ENCODE data around the gene GDA.

Gene GDA

GRCh38 chr9:72168075-72168474 lies 18.8 kb downstream of the GDA start:
- peaks cover 7% of the 10 kb centered on the region for H3K4me1 ChIP-seq (ENCODE audit: control insufficient read depth, insufficient read depth, low read length)
- WGBS, 2 experiments = 86 to 89% methylated on average over 5 of the region's 5 CpGs

GRCh38 chr9:72169178-72169577 lies 19.9 kb downstream of the GDA start:
- no peaks in the 10 kb centered on the region for H3K36me3 ChIP-seq (ENCODE audit: control insufficient read depth, insufficient read depth, low read length)
- no peaks in the 10 kb centered on the region for H3K27me3 ChIP-seq (ENCODE audit: control insufficient read depth, insufficient read depth, low read length, poor library complexity, severe bottlenecking)
- no peaks in the 10 kb centered on the region for H3K9me3 ChIP-seq (ENCODE audit: control insufficient read depth, low read length)
- no peak overlapping the region for H3K27ac ChIP-seq (ENCODE audit: insufficient read depth, low read depth, low read length, poor library complexity, severe bottlenecking)
- H3K4me1 ChIP-seq (ENCODE audit: control insufficient read depth, insufficient read depth, low read length) = peaks cover 7% of the 10 kb centered on the region
- no peak overlapping the region for H3K4me3 ChIP-seq (ENCODE audit: insufficient read depth, low read depth, low read length)

More at GRCh38 chr9:72168075-72168474, 18.8 kb downstream of the GDA start:
- H3K27me3 ChIP-seq (ENCODE audit: control insufficient read depth, insufficient read depth, low read length, poor library complexity, severe bottlenecking) = no peaks in the 10 kb centered on the region
- no peaks in the 10 kb centered on the region for H3K9me3 ChIP-seq (ENCODE audit: control insufficient read depth, low read length)
- no peaks in the 10 kb centered on the region for H3K36me3 ChIP-seq (ENCODE audit: control insufficient read depth, insufficient read depth, low read length)
- no peak overlapping the region for H3K27ac ChIP-seq (ENCODE audit: insufficient read depth, low read depth, low read length, poor library complexity, severe bottlenecking)
- no peak overlapping the region for H3K4me3 ChIP-seq (ENCODE audit: insufficient read depth, low read depth, low read length)

DNA sequence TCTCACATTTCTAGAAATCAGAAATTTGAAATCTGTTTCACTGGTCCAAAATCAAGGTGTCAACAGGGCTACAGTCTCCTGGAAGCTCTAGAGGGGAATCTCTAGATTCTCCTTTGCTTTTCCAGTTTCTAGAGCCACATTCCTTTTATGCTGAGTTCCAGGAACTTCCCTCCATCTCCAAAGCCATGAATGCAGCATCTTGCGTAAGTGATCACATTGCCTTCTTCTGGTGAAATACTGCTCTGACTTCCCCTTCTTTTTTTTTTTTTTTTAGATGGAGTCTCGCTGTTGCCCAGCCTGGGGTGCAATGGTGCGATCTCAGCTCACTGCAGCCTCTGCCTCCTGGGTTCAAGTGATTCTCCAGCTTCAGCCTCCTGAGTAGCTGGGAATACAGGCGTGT lies 23.8 kb downstream of the GDA start:
- Histone ChIP-seq H3K9me3 (ENCODE audit: control insufficient read depth, low read length) (no peaks in the 10 kb centered on the region), H3K36me3 (ENCODE audit: control insufficient read depth, insufficient read depth, low read length) (no peaks in the 10 kb centered on the region), H3K4me3 (ENCODE audit: insufficient read depth, low read depth, low read length) (no peak overlapping the region), H3K27me3 (ENCODE audit: control insufficient read depth, insufficient read depth, low read length, poor library complexity, severe bottlenecking) (no peaks in the 10 kb centered on the region), H3K4me1 (ENCODE audit: control insufficient read depth, insufficient read depth, low read length) (peaks cover 7% of the 10 kb centered on the region), H3K27ac (ENCODE audit: insufficient read depth, low read depth, low read length, poor library complexity, severe bottlenecking) (no peak overlapping the region)
- 91 to 96% methylated on average over 4 of the region's 4 CpGs for WGBS, 2 experiments

GRCh38 chr9:72185561-72185960 lies 36.3 kb downstream of the GDA start:
- Histone ChIP-seq H3K9me3 (ENCODE audit: control insufficient read depth, low read length) (no peaks in the 10 kb centered on the region), H3K27me3 (ENCODE audit: control insufficient read depth, insufficient read depth, low read length, poor library complexity, severe bottlenecking) (no peaks in the 10 kb centered on the region), H3K27ac (ENCODE audit: insufficient read depth, low read depth, low read length, poor library complexity, severe bottlenecking) (no peak overlapping the region), H3K4me3 (ENCODE audit: insufficient read depth, low read depth, low read length) (no peak overlapping the region), H3K36me3 (ENCODE audit: control insufficient read depth, insufficient read depth, low read length) (no peaks in the 10 kb centered on the region), H3K4me1 (ENCODE audit: control insufficient read depth, insufficient read depth, low read length) (no peaks in the 10 kb centered on the region)
- 100% methylated on average over 2 of the region's 2 CpGs for WGBS, 2 experiments

DNA sequence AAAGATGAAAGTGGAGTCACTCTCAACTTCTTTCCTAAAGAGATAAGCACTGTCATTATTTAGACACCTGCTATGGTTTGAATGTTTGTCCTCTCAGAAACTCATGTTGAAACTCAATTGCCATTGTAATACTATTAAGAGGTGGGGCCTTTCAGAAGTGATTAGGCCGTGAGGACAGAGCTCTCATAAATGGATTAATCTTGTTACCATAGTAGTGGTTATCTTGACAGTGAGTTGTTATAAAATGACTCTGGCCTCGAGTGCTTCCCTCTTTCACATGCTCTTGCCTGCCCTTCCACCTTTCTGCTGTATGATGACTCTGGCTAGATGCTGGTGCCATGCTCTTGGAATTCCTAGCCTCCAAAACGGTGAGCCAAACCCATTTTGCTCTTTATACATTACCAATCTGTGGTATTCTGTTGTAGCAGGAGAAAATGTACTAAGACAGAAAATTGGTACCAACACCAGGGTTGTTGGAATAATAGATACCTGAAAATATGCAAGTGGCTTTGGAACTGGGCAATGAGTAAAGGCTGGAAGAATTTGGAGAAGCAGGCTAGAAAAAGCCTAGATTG lies 38.0 kb downstream of the GDA start:
- no peaks in the 10 kb centered on the region for H3K36me3 ChIP-seq (ENCODE audit: control insufficient read depth, insufficient read depth, low read length)

GRCh38 chr9:72188232-72188631 lies 39.0 kb downstream of the GDA start:
- WGBS, 2 experiments = 43 to 62% methylated on average over 1 of the region's 1 CpG

More for the DNA sequence above, 38.0 kb downstream of the GDA start:
- Histone ChIP-seq H3K4me1 (ENCODE audit: control insufficient read depth, insufficient read depth, low read length) (no peaks in the 10 kb centered on the region), H3K27ac (ENCODE audit: insufficient read depth, low read depth, low read length, poor library complexity, severe bottlenecking) (no peak overlapping the region), H3K9me3 (ENCODE audit: control insufficient read depth, low read length) (no peaks in the 10 kb centered on the region), H3K4me3 (ENCODE audit: insufficient read depth, low read depth, low read length) (no peak overlapping the region), H3K27me3 (ENCODE audit: control insufficient read depth, insufficient read depth, low read length, poor library complexity, severe bottlenecking) (no peaks in the 10 kb centered on the region)
- 82 to 87% methylated on average over 2 to 3 of the region's 3 CpGs for WGBS, 2 experiments

GRCh38 chr9:72193478-72193881 lies 44.2 kb downstream of the GDA start:
- Histone ChIP-seq H3K27me3 (ENCODE audit: control insufficient read depth, insufficient read depth, low read length, poor library complexity, severe bottlenecking) (no peaks in the 10 kb centered on the region), H3K4me3 (ENCODE audit: insufficient read depth, low read depth, low read length) (no peak overlapping the region), H3K27ac (ENCODE audit: insufficient read depth, low read depth, low read length, poor library complexity, severe bottlenecking) (no peak overlapping the region), H3K36me3 (ENCODE audit: control insufficient read depth, insufficient read depth, low read length) (no peaks in the 10 kb centered on the region), H3K9me3 (ENCODE audit: control insufficient read depth, low read length) (no peaks in the 10 kb centered on the region), H3K4me1 (ENCODE audit: control insufficient read depth, insufficient read depth, low read length) (no peaks in the 10 kb centered on the region)
- 47 to 60% methylated on average over 5 of the region's 5 CpGs for WGBS, 2 experiments

More at GRCh38 chr9:72188232-72188631, 39.0 kb downstream of the GDA start:
- no peaks in the 10 kb centered on the region for H3K27me3 ChIP-seq (ENCODE audit: control insufficient read depth, insufficient read depth, low read length, poor library complexity, severe bottlenecking)
- no peak overlapping the region for H3K4me3 ChIP-seq (ENCODE audit: insufficient read depth, low read depth, low read length)
- no peaks in the 10 kb centered on the region for H3K9me3 ChIP-seq (ENCODE audit: control insufficient read depth, low read length)
- H3K36me3 ChIP-seq (ENCODE audit: control insufficient read depth, insufficient read depth, low read length) = no peaks in the 10 kb centered on the region
- H3K4me1 ChIP-seq (ENCODE audit: control insufficient read depth, insufficient read depth, low read length) = no peaks in the 10 kb centered on the region
- H3K27ac ChIP-seq (ENCODE audit: insufficient read depth, low read depth, low read length, poor library complexity, severe bottlenecking) = no peak overlapping the region

DNA sequence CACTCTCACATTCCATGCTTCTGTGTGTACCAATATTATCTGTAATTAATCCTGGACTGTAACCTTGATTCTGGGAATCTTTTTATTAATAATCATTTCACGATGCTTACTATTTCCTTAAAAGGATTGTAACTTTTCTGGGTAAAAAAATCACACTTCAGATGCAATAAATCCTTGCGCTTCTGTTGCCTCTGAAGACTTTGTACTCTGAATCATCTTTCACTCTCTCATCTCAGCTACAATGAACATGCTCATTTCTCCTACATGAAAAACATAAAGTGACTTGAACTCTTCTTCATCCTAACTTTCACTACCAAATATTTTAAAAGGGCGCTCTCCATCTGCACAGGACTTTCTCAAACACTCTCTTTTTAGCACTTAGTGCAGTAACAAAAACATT lies 50.0 kb downstream of the GDA start:
- Histone ChIP-seq H3K27me3 (ENCODE audit: control insufficient read depth, insufficient read depth, low read length, poor library complexity, severe bottlenecking) (no peaks in the 10 kb centered on the region), H3K9me3 (ENCODE audit: control insufficient read depth, low read length) (no peaks in the 10 kb centered on the region), H3K4me1 (ENCODE audit: control insufficient read depth, insufficient read depth, low read length) (no peaks in the 10 kb centered on the region), H3K36me3 (ENCODE audit: control insufficient read depth, insufficient read depth, low read length) (no peaks in the 10 kb centered on the region), H3K27ac (ENCODE audit: insufficient read depth, low read depth, low read length, poor library complexity, severe bottlenecking) (no peak overlapping the region), H3K4me3 (ENCODE audit: insufficient read depth, low read depth, low read length) (no peak overlapping the region)
- WGBS, 2 experiments = 92 to 94% methylated on average over 3 of the region's 3 CpGs

DNA sequence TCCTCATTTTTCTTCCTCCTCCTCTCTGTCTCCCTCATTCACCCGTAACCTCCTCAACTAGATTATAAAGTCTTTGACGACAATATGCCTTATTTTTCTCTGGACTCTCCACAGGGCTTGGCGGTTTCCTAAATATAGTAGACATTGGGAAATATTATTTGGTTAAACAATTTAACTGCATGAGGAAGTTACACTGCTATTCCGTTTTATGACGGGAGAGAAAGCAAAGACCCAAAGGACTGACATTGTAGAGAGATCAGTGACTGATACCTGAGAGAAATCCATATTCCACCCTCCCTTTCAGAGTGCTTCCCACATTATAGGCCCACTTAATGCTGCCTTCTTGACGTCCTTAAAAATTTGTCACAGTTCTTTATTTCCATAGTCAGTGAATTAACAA lies 51.2 kb downstream of the GDA start:
- WGBS, 2 experiments = 89 to 90% methylated on average over 6 of the region's 6 CpGs
- no peaks in the 10 kb centered on the region for H3K36me3 ChIP-seq (ENCODE audit: control insufficient read depth, insufficient read depth, low read length)
- H3K9me3 ChIP-seq (ENCODE audit: control insufficient read depth, low read length) = no peaks in the 10 kb centered on the region
- no peaks in the 10 kb centered on the region for H3K4me1 ChIP-seq (ENCODE audit: control insufficient read depth, insufficient read depth, low read length)
- H3K4me3 ChIP-seq (ENCODE audit: insufficient read depth, low read depth, low read length) = no peak overlapping the region
- no peak overlapping the region for H3K27ac ChIP-seq (ENCODE audit: insufficient read depth, low read depth, low read length, poor library complexity, severe bottlenecking)
- H3K27me3 ChIP-seq (ENCODE audit: control insufficient read depth, insufficient read depth, low read length, poor library complexity, severe bottlenecking) = no peaks in the 10 kb centered on the region

DNA sequence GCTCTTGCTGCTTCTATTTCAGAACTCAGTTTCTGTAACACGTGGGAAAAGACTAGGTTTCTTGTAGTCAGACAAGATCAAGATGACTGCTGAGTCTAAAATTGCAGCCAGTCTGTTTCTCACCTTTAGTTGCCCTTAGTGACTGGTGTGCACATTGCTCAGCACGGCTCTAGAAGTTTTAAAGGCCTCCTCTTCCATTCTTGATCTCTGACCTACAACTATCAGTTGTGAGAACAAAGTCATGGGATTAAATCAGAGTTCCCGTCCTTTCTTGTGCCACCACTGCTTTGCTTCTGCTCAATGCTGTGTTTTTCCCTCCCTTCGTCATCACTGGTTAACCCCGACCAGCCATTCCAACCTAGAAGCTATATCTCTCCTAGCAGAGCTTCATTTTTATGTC lies 52.8 kb downstream of the GDA start:
- WGBS, 2 experiments = 88 to 90% methylated on average over 5 of the region's 5 CpGs

More for the DNA sequence above, 52.8 kb downstream of the GDA start:
- no peaks in the 10 kb centered on the region for H3K9me3 ChIP-seq (ENCODE audit: control insufficient read depth, low read length)
- no peaks in the 10 kb centered on the region for H3K4me1 ChIP-seq (ENCODE audit: control insufficient read depth, insufficient read depth, low read length)
- no peaks in the 10 kb centered on the region for H3K36me3 ChIP-seq (ENCODE audit: control insufficient read depth, insufficient read depth, low read length)
- no peak overlapping the region for H3K4me3 ChIP-seq (ENCODE audit: insufficient read depth, low read depth, low read length)
- H3K27me3 ChIP-seq (ENCODE audit: control insufficient read depth, insufficient read depth, low read length, poor library complexity, severe bottlenecking) = no peaks in the 10 kb centered on the region
- no peak overlapping the region for H3K27ac ChIP-seq (ENCODE audit: insufficient read depth, low read depth, low read length, poor library complexity, severe bottlenecking)

Measured in ectodermal cell (in vitro differentiated cells).